CD4-positive, alpha-beta T cell treated with Interferon alpha-2 for 1 hour (primary cell): ENCODE data around the gene SMARCE1.
"Not testable (repeated sequence)": the region's sequence is repeated elsewhere in the genome, so short reads cannot be mapped to it uniquely, and the experiment has no call there.

Experiments
- DNase-seq, 2 donors: peaks; one replicate each; pipeline ENCODE4 v3.0.0-alpha.2; 2020 to 2022

Gene SMARCE1

DNA sequence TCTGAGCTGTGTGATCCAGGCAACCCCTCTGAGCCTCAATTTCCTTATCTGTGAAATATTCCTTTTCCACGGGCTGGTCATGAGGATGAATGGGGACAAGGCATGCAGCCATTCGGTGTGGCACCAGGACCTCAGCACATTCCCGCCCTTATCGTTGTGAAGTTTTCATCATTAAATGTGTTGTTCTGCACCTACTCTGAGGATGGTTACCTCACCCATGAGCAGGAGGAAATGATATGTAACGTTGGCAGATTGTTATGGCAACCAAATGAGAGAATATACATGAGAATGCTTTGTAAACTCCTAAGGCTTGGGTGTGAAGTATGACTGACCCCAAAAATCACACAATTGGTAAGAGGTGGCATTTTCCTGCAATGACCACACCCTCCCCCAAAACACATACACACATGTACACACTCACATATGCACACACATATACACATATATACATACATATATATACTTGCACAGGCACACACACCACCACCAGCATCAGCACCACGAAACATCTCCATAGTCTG, 39.5 kb downstream of the SMARCE1 start:
- DNase-seq: peak; percentile 71 to 89

DNA sequence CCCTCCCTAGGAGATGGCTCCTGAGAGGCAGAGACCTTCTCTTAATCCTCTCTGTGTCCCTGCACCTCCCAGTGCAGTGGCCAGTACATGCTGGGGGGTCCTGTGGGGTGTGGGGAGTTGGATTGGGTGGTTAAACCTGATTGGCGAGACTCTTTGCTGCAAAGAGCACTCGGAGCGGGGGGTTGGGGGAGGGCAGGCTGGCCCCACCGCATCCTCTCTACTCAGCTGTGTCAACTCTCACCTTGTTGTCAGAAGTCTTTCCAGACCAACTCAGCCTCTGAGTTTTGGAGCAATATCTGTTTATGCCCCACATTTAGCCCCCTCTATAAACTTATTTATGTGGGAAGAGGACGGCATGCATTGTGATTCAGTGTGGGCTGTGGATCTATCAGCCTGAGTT, 40.0 kb downstream of the SMARCE1 start:
- peak; percentile 70 to 75 for DNase-seq

DNA sequence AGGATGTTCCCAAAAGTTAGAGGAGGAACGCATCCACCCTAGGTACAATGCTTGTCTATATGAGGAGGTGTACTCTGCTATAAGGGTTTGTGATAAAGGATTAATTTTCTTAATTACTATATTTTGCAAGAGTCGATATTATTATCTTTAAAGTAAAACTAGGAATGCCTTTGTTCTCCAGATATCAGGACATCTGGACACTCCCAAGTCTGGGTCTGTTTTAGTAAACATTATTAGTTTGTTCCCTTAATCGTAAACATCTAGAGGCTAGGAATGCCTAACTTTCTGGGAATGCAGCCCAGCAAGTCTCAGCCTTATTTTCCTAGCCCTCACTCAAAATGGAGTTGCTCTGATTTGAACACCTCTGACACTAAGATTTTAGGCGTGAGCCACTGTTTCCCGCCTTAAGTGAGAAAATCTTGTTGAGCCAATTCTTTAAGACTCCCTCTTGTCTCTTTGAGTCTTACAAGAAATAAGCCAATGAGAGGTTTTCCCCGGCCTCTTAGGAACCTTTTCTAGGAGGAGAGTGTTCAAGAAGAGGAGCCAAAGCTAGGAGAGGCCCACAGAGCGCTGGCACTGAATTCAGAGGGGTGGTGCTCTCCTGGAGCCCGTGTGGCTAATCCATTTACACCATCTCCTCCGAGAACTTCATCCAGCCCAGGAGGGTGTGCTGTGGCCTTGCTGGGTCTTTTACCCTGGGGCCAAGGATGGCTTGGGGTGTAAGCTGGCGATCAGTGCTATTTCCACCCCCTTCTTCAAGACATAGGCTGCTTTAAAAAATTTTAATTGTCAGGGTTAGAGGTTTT, 40.9 kb downstream of the SMARCE1 start:
- DNase-seq: no peak

DNA sequence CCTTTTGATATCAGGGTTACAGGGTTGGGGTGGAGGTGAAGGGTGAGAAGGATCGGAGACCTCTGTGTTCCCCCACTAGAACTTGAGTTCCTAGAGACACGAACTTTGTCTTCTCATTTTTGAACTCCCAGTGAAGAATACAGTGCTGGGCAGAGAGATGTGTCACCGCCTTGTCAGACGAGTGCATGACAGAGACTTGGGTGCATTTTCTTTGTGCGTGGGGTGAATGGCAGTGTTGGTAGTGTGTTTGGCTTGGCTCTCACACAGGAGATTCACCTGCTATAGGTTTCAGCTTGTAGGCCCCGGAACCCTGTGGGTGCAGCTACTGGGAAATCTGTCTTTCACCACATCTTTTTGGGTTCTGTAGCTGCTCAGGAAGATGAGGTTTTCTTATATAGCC, 42.3 kb downstream of the SMARCE1 start:
- peak; percentile 79 to 85 for DNase-seq

GRCh38 chr17:40604327-40605080, 43.1 kb downstream of the SMARCE1 start:
- no peak for DNase-seq

- DNase-seq: peak; percentile 79 to 83
These were observed 44.9 kb downstream of the SMARCE1 start for GRCh38 chr17:40602445-40603443.

DNA sequence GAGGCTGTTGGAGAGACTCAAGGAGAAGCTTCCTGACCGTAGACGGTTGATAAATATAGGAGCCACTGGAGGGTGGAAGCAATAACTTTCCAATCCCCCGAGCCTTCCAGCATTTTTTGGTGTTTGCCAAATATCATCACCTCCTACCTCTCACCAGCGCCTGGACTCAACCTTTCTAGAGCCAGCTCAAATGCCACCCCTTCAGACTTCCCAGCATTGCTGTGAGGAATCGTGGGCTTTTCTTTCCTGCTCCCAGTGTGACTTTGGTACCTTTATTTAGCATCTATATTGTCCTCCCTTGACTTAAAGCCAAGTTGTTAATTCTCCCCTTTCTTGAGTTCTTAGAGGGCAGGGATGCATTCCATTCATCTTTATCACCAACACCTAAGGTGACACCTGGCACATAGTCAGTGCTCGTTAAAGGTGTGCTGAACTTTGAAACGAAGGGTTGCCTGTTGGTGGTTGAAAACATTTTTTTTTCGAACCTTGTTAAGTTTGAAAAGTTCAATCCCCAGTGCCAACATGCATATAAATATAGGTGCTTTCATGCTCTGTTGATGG, 47.1 kb downstream of the SMARCE1 start:
- DNase-seq: no peak

- DNase-seq: no peak
These were observed 48.2 kb downstream of the SMARCE1 start for GRCh38 chr17:40599468-40599763.

DNA sequence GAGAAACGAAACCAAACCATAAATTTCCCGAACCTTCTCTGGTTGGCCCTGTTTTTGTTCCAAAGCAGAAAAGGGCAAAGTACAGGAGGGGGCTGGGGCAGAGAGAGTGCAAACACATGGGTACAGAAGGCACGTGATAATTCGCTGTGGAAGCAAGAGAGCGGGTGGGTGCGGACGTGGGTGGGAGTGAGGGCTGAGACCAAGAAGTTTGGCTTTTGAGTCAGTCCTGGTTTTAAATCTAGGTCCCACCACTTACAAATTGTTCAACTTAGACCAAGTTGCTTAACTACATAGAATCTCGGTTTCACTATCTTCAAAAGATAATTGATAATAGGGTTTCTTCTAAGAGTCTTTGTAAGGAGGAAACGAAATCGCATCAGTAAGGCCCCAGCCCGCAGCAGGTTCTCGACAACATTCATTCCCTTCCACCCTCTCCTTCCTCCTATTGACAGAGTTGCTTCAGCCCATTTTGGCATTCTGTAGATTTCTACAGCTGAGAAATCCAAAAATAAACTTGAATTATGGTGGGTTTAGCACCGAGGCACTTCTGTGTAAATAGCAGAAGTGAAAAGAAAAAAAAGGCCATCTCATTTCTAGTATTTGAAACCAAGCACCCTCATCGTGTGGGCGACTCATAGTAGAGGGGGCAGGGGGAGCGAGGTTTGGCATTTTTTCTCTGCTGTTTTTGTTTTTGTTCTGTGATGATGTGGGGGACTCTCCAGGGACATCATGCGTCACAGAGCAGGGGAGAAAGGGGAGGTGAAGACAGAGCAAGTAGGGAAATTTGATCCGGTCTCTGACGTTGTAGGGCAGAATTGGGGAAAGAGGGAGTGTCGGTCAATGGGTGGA, 48.8 kb downstream of the SMARCE1 start:
- peak; percentile 89 for DNase-seq

DNA sequence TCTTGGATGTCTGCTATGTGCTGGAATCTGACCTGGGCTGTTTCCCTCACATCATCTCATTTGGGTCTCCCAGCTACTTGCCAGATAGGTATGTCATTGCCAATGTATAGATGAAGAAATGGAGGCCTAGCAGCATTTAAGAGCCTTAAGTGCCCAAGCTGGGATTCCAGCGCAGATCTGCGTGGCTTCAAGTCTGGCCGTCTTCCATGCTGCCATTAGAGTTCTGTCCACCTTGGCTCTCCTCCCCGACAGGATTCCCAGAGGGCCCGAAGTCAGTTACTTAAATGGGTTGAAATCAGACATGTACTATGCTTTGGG, 49.4 kb downstream of the SMARCE1 start:
- DNase-seq: no peak

GRCh38 chr17:40597556-40598300, 49.9 kb downstream of the SMARCE1 start:
- no peak for DNase-seq

GRCh38 chr17:40597156-40597555, 50.5 kb downstream of the SMARCE1 start:
- DNase-seq: no peak

DNA sequence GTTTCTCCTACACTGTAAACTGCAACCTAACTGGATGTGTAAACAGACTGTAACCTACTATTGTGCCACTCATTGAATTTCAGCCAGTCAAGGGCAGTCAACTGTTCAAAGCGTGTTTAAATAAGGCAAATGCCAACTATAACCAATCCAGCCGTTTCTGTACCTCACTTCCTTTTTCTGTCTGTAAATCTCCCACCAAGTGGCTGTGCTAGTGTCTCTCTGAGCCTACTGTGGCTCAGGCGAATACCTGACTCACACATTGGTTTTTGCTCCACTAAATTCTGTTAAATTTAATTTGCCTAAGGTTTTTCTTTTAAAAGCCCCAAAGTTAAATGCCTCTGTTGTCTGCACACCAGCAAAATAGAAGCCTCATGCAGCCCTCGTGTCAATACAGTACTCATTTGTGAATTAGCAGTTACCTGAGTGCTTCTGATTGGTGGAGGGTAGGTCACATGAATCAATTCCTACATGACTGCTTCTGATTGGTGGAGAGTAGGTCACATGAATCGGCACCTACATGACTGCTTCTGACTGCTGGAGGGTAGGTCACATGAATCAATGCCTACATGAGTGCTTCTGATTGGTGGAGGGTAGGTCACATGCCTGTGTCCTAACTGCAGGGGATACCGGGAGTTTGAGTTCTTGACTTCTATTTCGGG, 51.2 kb downstream of the SMARCE1 start:
- peak in 1 of 2 donors; percentile 54 for DNase-seq

DNA sequence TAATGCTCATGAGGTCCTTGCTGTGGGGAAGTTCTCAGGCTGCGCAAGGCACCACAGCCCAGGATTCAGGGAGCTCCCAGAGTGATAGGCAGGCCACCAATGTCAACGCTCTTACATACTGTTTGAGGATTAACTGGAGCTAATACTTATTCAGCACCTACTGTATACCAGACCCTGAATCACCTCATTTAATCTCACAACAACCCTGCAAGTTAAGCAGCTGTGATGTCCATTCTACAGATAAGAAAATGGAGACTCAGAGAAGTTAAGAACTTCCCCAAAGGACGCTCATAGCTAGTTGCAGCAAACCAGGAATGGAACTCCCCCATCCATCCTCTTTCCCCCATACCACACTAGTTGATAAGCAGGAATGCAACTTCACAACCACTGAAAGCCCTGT, 56.9 kb downstream of the SMARCE1 start:
- DNase-seq: no peak

- no peak for DNase-seq
These were observed 59.1 kb downstream of the SMARCE1 start for GRCh38 chr17:40588552-40588951.

- DNase-seq: not testable (repeated sequence)
These were observed 61.4 kb downstream of the SMARCE1 start for GRCh38 chr17:40586264-40586663.

DNA sequence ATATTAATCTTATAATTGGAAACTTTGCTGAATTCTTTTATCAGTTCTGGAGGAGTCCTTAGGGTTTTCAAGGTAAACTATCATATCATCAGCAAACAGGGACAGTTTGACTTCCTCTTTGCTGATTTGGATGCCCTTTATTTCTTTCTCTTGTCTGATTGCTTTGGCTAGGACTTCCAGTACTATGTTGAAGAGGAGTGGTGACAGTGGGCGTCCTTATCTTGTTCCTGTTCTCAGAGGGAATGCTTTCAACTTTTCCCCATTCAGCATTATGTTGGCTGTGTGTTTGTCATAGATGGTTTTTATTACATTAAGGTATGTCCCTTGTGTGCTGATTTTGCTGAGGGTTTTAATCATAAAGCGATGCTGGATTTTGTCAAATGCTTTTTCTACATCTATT, 62.7 kb downstream of the SMARCE1 start:
- not testable (repeated sequence) for DNase-seq

GRCh38 chr17:40582328-40582901, 65.2 kb downstream of the SMARCE1 start:
- peak; percentile 83 to 85 for DNase-seq

- no peak for DNase-seq
These were observed 67.5 kb downstream of the SMARCE1 start for GRCh38 chr17:40580140-40580539.

DNA sequence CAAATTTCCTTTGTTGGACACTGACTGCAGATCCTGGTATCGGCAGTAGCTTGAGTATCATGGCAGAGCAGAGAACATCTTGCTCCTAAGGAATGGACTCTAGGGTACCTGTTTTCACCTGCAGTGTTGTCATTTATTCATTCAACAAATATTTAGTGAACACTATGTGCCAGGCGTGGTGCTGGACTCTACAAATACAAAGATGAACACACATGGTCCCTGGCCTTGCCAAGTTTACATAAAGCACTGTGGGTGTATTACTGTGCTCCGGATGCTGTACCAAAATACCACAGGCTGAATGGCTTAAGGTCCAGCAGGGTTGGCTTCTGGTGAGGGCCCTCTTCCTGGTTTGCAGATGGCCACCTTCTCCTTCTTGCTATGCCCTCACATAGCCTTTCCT, 68.1 kb downstream of the SMARCE1 start:
- DNase-seq: no peak
